Measurements from ENCODE around the gene QRICH2.

QRICH2 gene

GRCh38 chr17:76327696-76328095 lies 19.6 kb upstream of the QRICH2 start:
- no peak overlapping the region for H3K4me3 ChIP-seq (ENCODE audit: low read depth, low read length)
- TF ChIP-seq CTCF (IDR thresholded peaks at IDR 0.05; ENCODE audit: insufficient read depth, low read depth, low read length, missing control alignments): no peak
- no peak for DNase-seq (ENCODE audit: low read depth)

DNA sequence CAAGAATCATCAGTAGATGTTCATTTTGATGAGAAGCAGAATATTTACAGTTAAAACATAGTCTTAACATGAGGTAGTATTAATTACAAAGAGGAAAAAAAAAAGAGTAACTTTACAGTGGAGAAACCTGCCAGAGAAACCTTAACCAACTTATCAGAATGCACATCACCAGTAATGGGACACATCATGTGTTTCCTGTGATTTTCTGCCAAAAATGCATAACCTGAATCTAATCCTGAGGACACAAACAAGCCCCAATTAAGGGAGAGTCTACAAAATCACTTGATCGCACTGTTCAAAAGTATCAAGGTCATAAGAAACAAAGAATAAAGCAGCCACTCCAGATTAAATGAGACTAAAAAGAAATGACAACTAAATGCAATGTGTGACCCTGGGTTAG lies 18.2 kb upstream of the QRICH2 start:
- H3K4me3 ChIP-seq (ENCODE audit: low read depth, low read length): no peak overlapping the region
- no peak for TF ChIP-seq CTCF (IDR thresholded peaks at IDR 0.05; ENCODE audit: insufficient read depth, low read depth, low read length, missing control alignments)
- DNase-seq (ENCODE audit: low read depth): no peak

- H3K4me3 ChIP-seq (ENCODE audit: low read depth, low read length): no peak overlapping the region
- TF ChIP-seq CTCF (IDR thresholded peaks at IDR 0.05; ENCODE audit: insufficient read depth, low read depth, low read length, missing control alignments): no peak
- no peak for DNase-seq (ENCODE audit: low read depth)
These were observed 10.5 kb upstream of the QRICH2 start for GRCh38 chr17:76318586-76318985.

GRCh38 chr17:76317535-76317934 lies 9.5 kb upstream of the QRICH2 start:
- no peak for TF ChIP-seq CTCF (IDR thresholded peaks at IDR 0.05; ENCODE audit: insufficient read depth, low read depth, low read length, missing control alignments)

DNA sequence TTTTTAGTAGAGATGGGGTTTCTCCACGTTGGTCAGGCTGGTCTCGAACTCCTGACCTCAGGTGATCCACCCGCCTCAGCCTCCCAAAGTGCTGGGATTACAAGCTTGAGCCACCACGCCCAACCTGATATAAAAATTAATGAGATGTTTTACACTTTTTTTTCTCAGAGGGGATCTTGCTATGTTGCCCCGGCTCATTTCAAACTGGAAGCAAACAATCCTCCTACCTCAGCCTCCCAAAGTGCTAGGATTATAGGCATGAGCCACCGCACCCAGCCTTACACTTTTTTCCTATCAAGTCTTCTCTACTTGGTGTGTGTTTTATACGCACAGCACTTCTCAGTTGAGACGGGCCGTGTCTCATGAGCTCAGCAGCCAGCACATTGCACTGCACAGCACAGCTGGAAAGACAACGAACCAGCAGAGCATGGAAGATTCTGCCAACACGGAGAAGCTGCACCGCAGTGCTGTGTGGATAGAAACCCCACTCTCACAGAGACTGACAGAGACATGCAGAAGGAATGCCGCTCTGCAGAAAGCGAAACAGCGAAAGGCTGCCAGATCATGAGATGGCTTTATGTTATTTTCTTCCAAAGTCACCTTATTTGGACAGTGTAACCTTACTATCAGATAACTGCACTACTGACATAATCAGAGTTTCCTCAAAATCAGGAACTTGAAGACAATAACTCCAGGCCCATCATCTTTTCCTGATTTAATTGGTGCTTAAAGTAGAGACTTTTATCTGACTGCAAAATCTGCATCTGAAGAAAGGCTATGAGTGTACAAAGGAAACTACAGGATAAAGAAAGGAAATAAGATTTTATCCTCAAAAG lies 6.5 kb upstream of the QRICH2 start:
- no peak for TF ChIP-seq CTCF (IDR thresholded peaks at IDR 0.05; ENCODE audit: insufficient read depth, low read depth, low read length, missing control alignments)
- H3K4me3 ChIP-seq (ENCODE audit: low read depth, low read length): no peak overlapping the region
- no peak for DNase-seq (ENCODE audit: low read depth)

More at GRCh38 chr17:76317535-76317934, 9.5 kb upstream of the QRICH2 start:
- no peak for DNase-seq (ENCODE audit: low read depth)
- no peak overlapping the region for H3K4me3 ChIP-seq (ENCODE audit: low read depth, low read length)

DNA sequence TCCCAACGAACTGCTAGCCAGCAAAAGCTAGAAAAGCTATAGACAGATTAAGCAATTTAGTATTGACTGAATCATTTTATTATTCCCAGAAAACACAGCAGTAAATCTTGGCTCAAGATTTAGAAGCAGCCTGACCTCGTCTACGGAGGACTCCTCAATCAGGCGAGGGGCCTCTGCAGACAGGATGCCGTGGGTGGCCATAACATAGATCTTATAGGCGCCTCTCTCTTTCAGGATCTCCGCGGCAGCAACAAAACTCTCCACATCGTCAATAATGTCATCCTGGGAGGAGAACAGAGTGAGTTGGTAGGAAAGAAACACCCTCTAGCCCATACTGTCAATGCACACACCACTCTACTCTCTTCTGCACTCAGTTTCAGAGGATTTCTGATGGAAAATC lies 4.7 kb upstream of the QRICH2 start:
- TF ChIP-seq CTCF (IDR thresholded peaks at IDR 0.05; ENCODE audit: insufficient read depth, low read depth, low read length, missing control alignments): no peak
- no peak for DNase-seq (ENCODE audit: low read depth)
- no peak overlapping the region for H3K4me3 ChIP-seq (ENCODE audit: low read depth, low read length)

DNA sequence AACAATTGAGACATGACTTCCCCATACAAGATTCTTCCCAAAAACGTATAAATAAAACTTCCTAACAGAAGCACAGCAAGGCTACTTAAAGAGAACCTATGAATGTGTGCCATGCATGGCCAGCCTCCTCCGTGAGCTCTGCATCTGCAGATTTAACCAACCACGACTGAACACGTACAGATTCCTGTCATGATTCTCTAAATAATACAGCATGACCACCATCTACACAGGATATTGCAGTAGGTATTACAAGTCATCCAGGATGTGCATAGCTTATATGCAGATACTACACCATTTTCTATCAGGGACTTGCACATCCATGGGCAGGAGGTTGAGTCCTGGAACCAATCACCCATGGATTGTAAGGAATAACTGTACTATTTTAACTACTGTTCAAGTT lies 1.4 kb upstream of the QRICH2 start:
- TF ChIP-seq CTCF (IDR thresholded peaks at IDR 0.05; ENCODE audit: insufficient read depth, low read depth, low read length, missing control alignments): no peak
- no peak overlapping the region for H3K4me3 ChIP-seq (ENCODE audit: low read depth, low read length)
- no peak for DNase-seq (ENCODE audit: low read depth)

Measured in GM12865 (cell line).